ENCODE data around the gene ARHGAP6. TPM values are rescaled to one million over a fixed set of nuclear protein-coding genes. Genes with fewer than 3 reads are reported as not detected.

ARHGAP6 gene
- total and polyA plus RNA-seq, 9 of the 15 experiments (the other 6 are each of a cell fraction or from before 2014, with no cell fraction given), result 12.5 to 63.6 (median 41.8) TPM

- peak; percentile 96 for TF ChIP-seq DEAF1 (CRISPR knock-in tag; IDR thresholded peaks at IDR 0.05)
- TF ChIP-seq SPI1 (IDR thresholded peaks at IDR 0.05; ENCODE audit: borderline replicate concordance, low read depth, low read length), result no peak
- TF ChIP-seq, protein P1, sequence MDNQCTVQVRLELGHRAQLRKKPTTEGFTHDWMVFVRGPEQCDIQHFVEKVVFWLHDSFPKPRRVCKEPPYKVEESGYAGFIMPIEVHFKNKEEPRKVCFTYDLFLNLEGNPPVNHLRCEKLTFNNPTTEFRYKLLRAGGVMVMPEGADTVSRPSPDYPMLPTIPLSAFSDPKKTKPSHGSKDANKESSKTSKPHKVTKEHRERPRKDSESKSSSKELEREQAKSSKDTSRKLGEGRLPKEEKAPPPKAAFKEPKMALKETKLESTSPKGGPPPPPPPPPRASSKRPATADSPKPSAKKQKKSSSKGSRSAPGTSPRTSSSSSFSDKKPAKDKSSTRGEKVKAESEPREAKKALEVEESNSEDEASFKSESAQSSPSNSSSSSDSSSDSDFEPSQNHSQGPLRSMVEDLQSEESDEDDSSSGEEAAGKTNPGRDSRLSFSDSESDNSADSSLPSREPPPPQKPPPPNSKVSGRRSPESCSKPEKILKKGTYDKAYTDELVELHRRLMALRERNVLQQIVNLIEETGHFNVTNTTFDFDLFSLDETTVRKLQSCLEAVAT (IDR thresholded peaks at IDR 0.05), result peak in 1 of 2 experiments; percentile 52; a peak in 1 of 4 replicates
- TF ChIP-seq, protein P2, sequence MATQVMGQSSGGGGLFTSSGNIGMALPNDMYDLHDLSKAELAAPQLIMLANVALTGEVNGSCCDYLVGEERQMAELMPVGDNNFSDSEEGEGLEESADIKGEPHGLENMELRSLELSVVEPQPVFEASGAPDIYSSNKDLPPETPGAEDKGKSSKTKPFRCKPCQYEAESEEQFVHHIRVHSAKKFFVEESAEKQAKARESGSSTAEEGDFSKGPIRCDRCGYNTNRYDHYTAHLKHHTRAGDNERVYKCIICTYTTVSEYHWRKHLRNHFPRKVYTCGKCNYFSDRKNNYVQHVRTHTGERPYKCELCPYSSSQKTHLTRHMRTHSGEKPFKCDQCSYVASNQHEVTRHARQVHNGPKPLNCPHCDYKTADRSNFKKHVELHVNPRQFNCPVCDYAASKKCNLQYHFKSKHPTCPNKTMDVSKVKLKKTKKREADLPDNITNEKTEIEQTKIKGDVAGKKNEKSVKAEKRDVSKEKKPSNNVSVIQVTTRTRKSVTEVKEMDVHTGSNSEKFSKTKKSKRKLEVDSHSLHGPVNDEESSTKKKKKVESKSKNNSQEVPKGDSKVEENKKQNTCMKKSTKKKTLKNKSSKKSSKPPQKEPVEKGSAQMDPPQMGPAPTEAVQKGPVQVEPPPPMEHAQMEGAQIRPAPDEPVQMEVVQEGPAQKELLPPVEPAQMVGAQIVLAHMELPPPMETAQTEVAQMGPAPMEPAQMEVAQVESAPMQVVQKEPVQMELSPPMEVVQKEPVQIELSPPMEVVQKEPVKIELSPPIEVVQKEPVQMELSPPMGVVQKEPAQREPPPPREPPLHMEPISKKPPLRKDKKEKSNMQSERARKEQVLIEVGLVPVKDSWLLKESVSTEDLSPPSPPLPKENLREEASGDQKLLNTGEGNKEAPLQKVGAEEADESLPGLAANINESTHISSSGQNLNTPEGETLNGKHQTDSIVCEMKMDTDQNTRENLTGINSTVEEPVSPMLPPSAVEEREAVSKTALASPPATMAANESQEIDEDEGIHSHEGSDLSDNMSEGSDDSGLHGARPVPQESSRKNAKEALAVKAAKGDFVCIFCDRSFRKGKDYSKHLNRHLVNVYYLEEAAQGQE (IDR thresholded peaks at IDR 0.05; ENCODE audit: borderline replicate concordance), result peak; percentile 92; the same call in 1 of the 2 replicates
- TF ChIP-seq, protein P2 (CRISPR knock-in tag; IDR thresholded peaks at IDR 0.05; ENCODE audit: low read depth), result no peak
- TF ChIP-seq ARNT (IDR thresholded peaks at IDR 0.05), result 0 out of 4 replicates have a peak, but pooled peaks of 1 of the 2 experiments have one; percentile 26
- TF ChIP-seq GABPB1 (CRISPR knock-in tag; IDR thresholded peaks at IDR 0.05), result no peak
- TF ChIP-seq CEBPB (tag; IDR thresholded peaks at IDR 0.05), result peak; percentile 97
- peak; percentile 98 for TF ChIP-seq RAD21 (CRISPR knock-in tag; conservative IDR thresholded peaks at IDR 0.05 in 1 of 2, IDR thresholded peaks at IDR 0.05 in 1 of 2)
- TF ChIP-seq ZNF165 (CRISPR knock-in tag; IDR thresholded peaks at IDR 0.05; ENCODE audit: borderline replicate concordance), result no peak
- TF ChIP-seq POLR2H (tag; IDR thresholded peaks at IDR 0.05; ENCODE audit: low read depth), result 0 out of 2 replicates have a peak, but pooled peaks have one; percentile 26
- no peak for TF ChIP-seq CEBPG (CRISPR knock-in tag; IDR thresholded peaks at IDR 0.05)
- peak; percentile 92 to 96 for TF ChIP-seq CEBPG (tag; conservative IDR thresholded peaks at IDR 0.05 in 1 of 2, IDR thresholded peaks at IDR 0.05 in 1 of 2)
- TF ChIP-seq KHSRP (IDR thresholded peaks at IDR 0.05), result no peak
Observed at GRCh38 chrX:11533199-11533651, 132.5 kb downstream of the ARHGAP6 start (continued).
